CD8-positive, alpha-beta memory T cell (primary cell): ENCODE results near the gene KCNJ5. TPM values are rescaled to one million over a fixed set of nuclear protein-coding genes. Genes with fewer than 3 reads are reported as not detected.

Experiments
- CTCF ChIA-PET: fragments of 350-600 bp; sonication (Branson Sonifier 250); formaldehyde crosslinking; loops from one replicate; lab custom pipeline; 2021; ENCODE audit warnings: antibody characterized with exemption; lab: Charles Lee
- POLR2A ChIA-PET: fragments of 350-600 bp; sonication (Branson Sonifier 250); formaldehyde crosslinking; loops from one replicate; lab custom pipeline; 2021; ENCODE audit warnings: antibody characterized with exemption; lab: Charles Lee
- DNase-seq, 5 donors: peaks; one replicate each; pipeline versions ENCODE4 v3.0.0 to v3.0.0-alpha.2; 2020 to 2022; ENCODE audit warnings: mixed read lengths in 1 of 5
- H3K27ac ChIP-seq: one replicate; pipeline ENCODE4 v1.7.0; 2013; ENCODE audit warnings: low read depth, mild to moderate bottlenecking, low read length, moderate library complexity
- H3K27me3 ChIP-seq: 2 replicates; pipeline ENCODE4 v1.7.0; 2013; ENCODE audit warnings: low read length, mild to moderate bottlenecking; ENCODE audit not compliant: insufficient read depth, poor library complexity, severe bottlenecking
- H3K36me3 ChIP-seq: 2 replicates; pipeline ENCODE4 v1.7.0; 2013; ENCODE audit warnings: mild to moderate bottlenecking, low read length, moderate library complexity; ENCODE audit not compliant: insufficient read depth
- H3K4me1 ChIP-seq: 2 replicates; pipeline ENCODE4 v1.7.0; 2013; ENCODE audit warnings: mild to moderate bottlenecking, low read length, moderate library complexity; ENCODE audit not compliant: insufficient read depth
- H3K4me3 ChIP-seq: 2 replicates; pipeline ENCODE4 v1.7.0; 2013; ENCODE audit warnings: mild to moderate bottlenecking, low read length
- H3K9me3 ChIP-seq: 2 replicates; pipeline ENCODE4 v1.7.0; 2013; ENCODE audit warnings: mild to moderate bottlenecking, low read length
- H3K27ac Mint-ChIP-seq, 8 donors: one replicate each; pipeline ENCODE4 v1.8.0; 2020 to 2021; ENCODE audit warnings: mixed read lengths in 8 of 8, mild to moderate bottlenecking in 6 of 8, inconsistent platforms in 3 of 8, moderate library complexity in 3 of 8
- H3K27me3 Mint-ChIP-seq, 2 donors: one replicate each; pipeline ENCODE4 v1.8.0; 2020 to 2021; ENCODE audit warnings: mixed read lengths in 2 of 2, mild to moderate bottlenecking in 1 of 2, moderate library complexity in 1 of 2
- H3K36me3 Mint-ChIP-seq, 3 donors: one replicate each; pipeline ENCODE4 v1.8.0; 2020 to 2021; ENCODE audit warnings: mixed read lengths in 3 of 3, inconsistent platforms in 1 of 3, mild to moderate bottlenecking in 1 of 3
- H3K4me1 Mint-ChIP-seq, 3 donors: one replicate each; pipeline ENCODE4 v1.8.0; 2020 to 2021; ENCODE audit warnings: mixed read lengths in 3 of 3, inconsistent platforms in 1 of 3, mild to moderate bottlenecking in 1 of 3
- H3K4me3 Mint-ChIP-seq, 7 donors: one replicate each; pipeline ENCODE4 v1.8.0; 2020 to 2021; ENCODE audit warnings: mixed read lengths in 7 of 7, mild to moderate bottlenecking in 6 of 7, moderate library complexity in 4 of 7, inconsistent platforms in 2 of 7
- H3K9me3 Mint-ChIP-seq, 5 donors: one replicate each; pipeline ENCODE4 v1.8.0; 2020 to 2022; ENCODE audit warnings: mixed read lengths in 5 of 5, mild to moderate bottlenecking in 3 of 5, moderate library complexity in 2 of 5, inconsistent platforms in 1 of 5
- polyA plus RNA-seq: library from polyadenylated mRNA; unstranded; fragments of 300-500 nt; fragmentation: Illumina TruSeq; gene quantifications from one replicate; pipeline ENCODE4 v1.2.3, GENCODE V29; 2021
- total RNA-seq, 2 experiments: library from RNA; stranded (reverse); gene quantifications; one replicate each; pipeline ENCODE4 v1.2.3, GENCODE V29; 2021

KCNJ5 gene
- total and polyA plus RNA-seq, 3 experiments from 2014 or later = 0.04 TPM; not detected in 2

- H3K27me3 Mint-ChIP-seq = peaks cover 25 to 66% of the 10 kb centered on the region in 2 donors
- no peaks in the 10 kb centered on the region for H3K9me3 ChIP-seq
- H3K27ac Mint-ChIP-seq = no peak overlapping the region
- peaks cover 7 to 8% (median 8%) of the 10 kb centered on the region in 3 donors for H3K4me1 Mint-ChIP-seq
- H3K9me3 Mint-ChIP-seq = no peaks in the 10 kb centered on the region
- no peak overlapping the region for H3K27ac ChIP-seq
- no peaks in the 10 kb centered on the region for H3K4me1 ChIP-seq
- no peak for DNase-seq
- H3K36me3 ChIP-seq = no peaks in the 10 kb centered on the region
- no peak overlapping the region for H3K4me3 Mint-ChIP-seq
- H3K4me3 ChIP-seq = no peak overlapping the region
- CTCF ChIA-PET = interaction anchor here (1.0 to 4.0 kb wide), 10 partner anchors 9 to 711 kb away, joined by 3 to 53 read pairs (median 6); no protein-coding TSS in a partner anchor
- H3K36me3 Mint-ChIP-seq = no peaks in the 10 kb centered on the region
- POLR2A ChIA-PET = interaction anchor here (1.7 kb wide), 1 partner anchor 73 kb away, joined by 3 read pairs; no protein-coding TSS in a partner anchor
- H3K27me3 ChIP-seq = peaks cover 12% of the 10 kb centered on the region
Observed at GRCh38 chr11:128884054-128884453, 7.1 kb upstream of the KCNJ5 start.

DNA sequence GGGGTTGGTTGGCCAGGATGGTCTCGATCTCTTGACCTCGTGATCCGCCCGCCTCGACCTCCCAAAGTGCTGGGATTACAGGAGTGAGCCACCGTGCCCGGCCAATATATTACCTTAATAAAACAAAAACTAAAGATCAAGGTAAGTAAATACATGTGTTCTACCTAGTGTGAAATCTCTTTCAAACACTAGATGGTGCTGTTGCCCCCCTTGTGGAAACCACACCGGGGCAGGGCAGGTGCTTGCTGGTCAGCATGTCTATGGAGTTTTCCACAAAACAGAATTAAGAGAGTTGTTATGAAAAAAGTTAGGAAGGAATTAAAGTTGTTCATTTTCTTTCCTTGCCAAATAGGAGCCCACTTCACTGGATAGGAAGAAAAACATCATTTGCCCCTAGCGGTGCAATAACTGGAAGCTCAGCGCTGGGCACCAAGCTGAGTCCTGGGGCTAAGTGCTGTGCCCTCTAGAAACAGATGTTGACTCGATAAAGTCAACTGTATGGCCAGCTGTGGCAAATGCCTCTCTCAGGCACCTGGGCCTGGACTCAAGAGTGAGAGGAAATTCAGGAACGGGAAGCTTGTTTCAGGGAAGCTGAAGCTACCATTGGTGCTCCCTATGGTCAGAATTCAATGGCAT lies 6.3 kb upstream of the KCNJ5 start:
- no peak overlapping the region for H3K27ac Mint-ChIP-seq
- ChIA-PET POLR2A (interaction anchor here (0.7 to 1.7 kb wide), 2 partner anchors 21 to 72 kb away, joined by 3 read pairs; no protein-coding TSS in a partner anchor), CTCF (interaction anchor here (0.7 to 4.0 kb wide), 18 partner anchors 8 to 865 kb away, joined by 3 to 53 read pairs (median 6); no protein-coding TSS in a partner anchor)
- no peaks in the 10 kb centered on the region for H3K9me3 Mint-ChIP-seq
- no peaks in the 10 kb centered on the region for H3K36me3 Mint-ChIP-seq
- no peak overlapping the region for H3K4me3 Mint-ChIP-seq
- peaks cover 7 to 8% (median 8%) of the 10 kb centered on the region in 3 donors for H3K4me1 Mint-ChIP-seq
- H3K4me1 ChIP-seq = peaks cover under 1% of the 10 kb centered on the region
- H3K27me3 Mint-ChIP-seq = peaks cover 32 to 68% of the 10 kb centered on the region in 2 donors
- no peak overlapping the region for H3K27ac ChIP-seq
- no peaks in the 10 kb centered on the region for H3K36me3 ChIP-seq
- peak in 4 of 5 donors; percentile 41 to 67 (median 59) for DNase-seq
- H3K4me3 ChIP-seq = no peak overlapping the region
- H3K9me3 ChIP-seq = no peaks in the 10 kb centered on the region
- H3K27me3 ChIP-seq = peaks cover 19% of the 10 kb centered on the region

DNA sequence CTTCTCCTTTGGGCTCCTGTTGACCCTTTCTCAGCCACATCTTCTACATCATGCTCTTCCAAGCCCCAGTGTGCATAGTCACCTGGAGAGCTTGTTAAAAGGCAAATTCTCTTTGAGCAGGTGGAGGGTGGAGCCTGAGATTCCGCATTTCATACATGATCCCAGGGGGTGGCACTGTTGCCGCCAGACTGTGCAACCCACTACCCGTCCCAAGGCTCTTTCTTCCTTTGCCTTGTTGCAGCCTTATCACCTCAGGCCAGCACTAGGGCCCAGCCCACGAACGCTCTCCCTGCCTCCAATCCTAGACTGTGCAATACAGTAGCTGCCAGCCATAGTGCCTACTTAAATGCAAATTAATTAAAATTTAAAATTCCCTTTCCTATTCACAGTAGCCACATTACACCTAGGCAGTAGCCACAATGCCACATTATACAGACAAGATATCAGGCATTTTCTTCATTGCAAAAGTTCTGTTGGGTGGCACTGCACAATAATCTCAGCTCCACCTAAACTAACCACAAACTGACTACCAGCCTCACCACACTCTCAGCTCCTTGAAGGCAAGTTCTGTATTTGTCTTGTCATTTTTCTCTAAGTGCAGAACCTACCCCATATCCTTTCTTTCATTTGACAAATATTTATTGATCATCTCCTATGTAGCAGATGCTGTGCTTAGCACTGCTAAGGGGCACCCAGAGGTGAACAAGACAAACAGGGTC lies 4.6 kb upstream of the KCNJ5 start:
- POLR2A ChIA-PET = no interaction called here
- H3K27me3 ChIP-seq = peaks cover 25% of the 10 kb centered on the region
- peaks cover 36 to 70% of the 10 kb centered on the region in 2 donors for H3K27me3 Mint-ChIP-seq
- H3K27ac ChIP-seq = no peak overlapping the region
- peak overlapping the region in 1 of 8 donors; percentile 0 for H3K27ac Mint-ChIP-seq
- no peaks in the 10 kb centered on the region for H3K9me3 ChIP-seq
- no peak for DNase-seq
- H3K36me3 Mint-ChIP-seq = no peaks in the 10 kb centered on the region
- H3K36me3 ChIP-seq = no peaks in the 10 kb centered on the region
- no peaks in the 10 kb centered on the region for H3K9me3 Mint-ChIP-seq
- peaks cover 10 to 22% (median 17%) of the 10 kb centered on the region in 3 donors for H3K4me1 Mint-ChIP-seq
- CTCF ChIA-PET = interaction anchor here (1.3 to 4.0 kb wide), 4 partner anchors 19 to 73 kb away, joined by 3 to 53 read pairs (median 30); no protein-coding TSS in a partner anchor
- peaks cover 5% of the 10 kb centered on the region for H3K4me1 ChIP-seq
- H3K4me3 ChIP-seq = no peak overlapping the region
- H3K4me3 Mint-ChIP-seq = no peak overlapping the region

DNA sequence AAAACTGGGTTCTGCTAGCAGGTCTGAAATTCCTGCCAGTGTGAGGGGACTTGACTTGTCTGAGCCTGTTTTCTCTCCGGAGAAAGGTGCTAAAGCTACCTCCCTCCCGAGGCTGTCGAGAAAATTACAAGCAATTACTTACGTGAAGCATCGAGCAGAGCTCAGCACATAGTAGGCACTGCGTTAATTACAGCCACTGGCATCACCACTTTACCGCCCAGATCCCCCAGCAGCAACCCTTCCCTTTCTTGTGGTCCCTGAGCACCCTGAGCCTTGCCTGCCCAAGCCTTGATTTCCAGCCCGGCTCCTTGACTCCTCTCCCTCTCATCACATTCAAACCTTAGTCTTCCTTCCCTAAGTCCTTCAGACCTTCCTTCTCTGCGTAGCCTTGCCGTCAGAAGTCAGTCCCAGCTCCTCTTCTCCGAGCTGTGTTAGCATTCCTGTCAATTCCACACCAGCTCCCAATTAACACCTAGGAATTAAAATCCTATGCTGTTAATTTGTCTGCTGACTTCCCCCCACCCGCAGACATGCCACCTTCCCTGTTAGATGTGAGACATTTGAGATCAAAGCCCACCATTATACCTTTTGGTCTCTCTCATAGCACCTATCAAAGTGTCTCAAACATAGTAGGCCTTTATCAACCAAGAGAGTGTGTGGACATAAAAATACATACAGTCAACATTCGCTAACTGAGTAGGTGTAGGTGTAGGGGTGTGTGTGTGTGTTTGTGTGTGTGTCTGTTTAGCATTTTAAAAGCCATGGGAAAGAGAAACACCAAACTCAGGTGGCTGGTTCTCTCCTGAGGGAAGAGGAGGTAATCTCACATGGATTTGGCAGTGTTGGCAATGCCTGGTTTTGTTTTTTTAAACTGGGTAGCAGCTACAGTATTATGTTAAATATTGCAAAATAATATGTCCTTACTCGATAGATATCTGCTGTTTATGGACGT lies 2.8 kb upstream of the KCNJ5 start:
- POLR2A ChIA-PET = interaction anchor here (0.7 kb wide), 1 partner anchor 20 kb away, joined by 4 read pairs; no protein-coding TSS in a partner anchor
- CTCF ChIA-PET = no interaction called here

DNA sequence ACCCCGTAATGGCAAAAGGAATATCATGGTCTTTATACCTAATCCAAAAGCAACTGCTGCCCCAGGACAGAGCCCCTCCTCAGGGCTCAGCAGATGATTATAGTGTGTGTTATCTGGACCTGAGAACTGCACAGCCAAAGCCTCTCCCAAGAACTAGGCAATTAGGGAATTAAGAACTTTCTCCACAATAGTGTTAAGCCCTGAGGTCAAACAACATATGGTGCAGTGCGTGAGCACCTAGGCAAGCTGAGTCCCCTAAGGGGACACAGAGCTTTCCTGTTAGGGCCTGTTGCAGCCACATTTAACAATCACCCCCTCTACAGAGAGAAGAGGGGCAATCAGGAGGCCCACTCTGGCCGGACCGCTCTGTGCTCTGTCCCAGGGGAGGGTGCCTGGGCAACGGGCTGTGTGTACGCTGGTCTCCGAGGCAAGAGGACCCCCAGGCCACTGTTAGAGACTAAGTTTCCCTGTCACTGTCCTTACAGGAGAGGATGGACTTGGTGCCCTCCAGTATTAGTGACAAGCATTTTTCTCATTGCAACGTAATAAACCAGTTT lies 1.4 kb upstream of the KCNJ5 start:
- Mint-ChIP-seq H3K4me1 (peaks cover 13 to 28% (median 17%) of the 10 kb centered on the region in 3 donors), H3K27me3 (peaks cover 49 to 71% of the 10 kb centered on the region in 2 donors), H3K36me3 (no peaks in the 10 kb centered on the region), H3K27ac (no peak overlapping the region), H3K9me3 (no peaks in the 10 kb centered on the region), H3K4me3 (peak overlapping the region in 3 of 7 donors; percentile 22 to 86 (median 28))
- no peak overlapping the region for H3K27ac ChIP-seq
- H3K4me3 ChIP-seq = no peak overlapping the region
- DNase-seq = no peak
- no peaks in the 10 kb centered on the region for H3K36me3 ChIP-seq
- H3K27me3 ChIP-seq = peaks cover 25% of the 10 kb centered on the region
- POLR2A ChIA-PET = no interaction called here
- no peaks in the 10 kb centered on the region for H3K9me3 ChIP-seq
- CTCF ChIA-PET = interaction anchor here (0.9 to 1.3 kb wide), 2 partner anchors 15 to 67 kb away, joined by 4 read pairs; no protein-coding TSS in a partner anchor
- H3K4me1 ChIP-seq = peaks cover 5% of the 10 kb centered on the region

More for the DNA sequence above, 2.8 kb upstream of the KCNJ5 start:
- peaks cover 25% of the 10 kb centered on the region for H3K27me3 ChIP-seq
- H3K4me1 ChIP-seq = peaks cover 5% of the 10 kb centered on the region
- Mint-ChIP-seq H3K36me3 (no peaks in the 10 kb centered on the region), H3K4me3 (no peak overlapping the region), H3K9me3 (no peaks in the 10 kb centered on the region), H3K27me3 (peaks cover 46 to 69% of the 10 kb centered on the region in 2 donors), H3K27ac (no peak overlapping the region), H3K4me1 (peaks cover 13 to 28% (median 17%) of the 10 kb centered on the region in 3 donors)
- no peaks in the 10 kb centered on the region for H3K9me3 ChIP-seq
- no peak for DNase-seq
- H3K36me3 ChIP-seq = no peaks in the 10 kb centered on the region
- H3K4me3 ChIP-seq = no peak overlapping the region
- no peak overlapping the region for H3K27ac ChIP-seq

DNA sequence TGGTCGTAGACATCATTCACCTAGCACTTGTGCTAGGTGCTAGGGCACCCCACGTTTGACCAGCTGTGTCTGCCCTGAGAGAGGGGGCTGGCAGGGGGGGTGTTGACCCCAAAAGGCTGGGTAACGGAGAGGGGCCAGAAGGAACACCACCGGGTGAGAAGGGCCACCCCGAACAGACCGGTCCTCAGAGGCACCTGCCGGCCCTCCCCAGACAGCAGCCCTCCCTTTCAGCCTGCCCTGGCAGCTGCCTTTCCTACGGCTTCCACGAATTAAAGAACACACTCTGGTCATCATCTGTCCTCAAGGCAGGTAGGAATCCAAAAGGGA lies 977 bp upstream of the KCNJ5 start:
- ChIA-PET POLR2A (no interaction called here), CTCF (interaction anchor here (0.9 to 1.3 kb wide), 2 partner anchors 15 to 67 kb away, joined by 4 read pairs; no protein-coding TSS in a partner anchor)
- H3K27ac ChIP-seq = no peak overlapping the region
- Mint-ChIP-seq H3K4me3 (peak overlapping the region in 2 of 7 donors; percentile 22 to 86), H3K9me3 (no peaks in the 10 kb centered on the region), H3K4me1 (peaks cover 13 to 28% (median 17%) of the 10 kb centered on the region in 3 donors), H3K27me3 (peaks cover 48 to 71% of the 10 kb centered on the region in 2 donors), H3K27ac (no peak overlapping the region), H3K36me3 (no peaks in the 10 kb centered on the region)
- DNase-seq = no peak
- no peaks in the 10 kb centered on the region for H3K9me3 ChIP-seq
- peaks cover 5% of the 10 kb centered on the region for H3K4me1 ChIP-seq
- no peak overlapping the region for H3K4me3 ChIP-seq
- peaks cover 25% of the 10 kb centered on the region for H3K27me3 ChIP-seq
- H3K36me3 ChIP-seq = no peaks in the 10 kb centered on the region

DNA sequence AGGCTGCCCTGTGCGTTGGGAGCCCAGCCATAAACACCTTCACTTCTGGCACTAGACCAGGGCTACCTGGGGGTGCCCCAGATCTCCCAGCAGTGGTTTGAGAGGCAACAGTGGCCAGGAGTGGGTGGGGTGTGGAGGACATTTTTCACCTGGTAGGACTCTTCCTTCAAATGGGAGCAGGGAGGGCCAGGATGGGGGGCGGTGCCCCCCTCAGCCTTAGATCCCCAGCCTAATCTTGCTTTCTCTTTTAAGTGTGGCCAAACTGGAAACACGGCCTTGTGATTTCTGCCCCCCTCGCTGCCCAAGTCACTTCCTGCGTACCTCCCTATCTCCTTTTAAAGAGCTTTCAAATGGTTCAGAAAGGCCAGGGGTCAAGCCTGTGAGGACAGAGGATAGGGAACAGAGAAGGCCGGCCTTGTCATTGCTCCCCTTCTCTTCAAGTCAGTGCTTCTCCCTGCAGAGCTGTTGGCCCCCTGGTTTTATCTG lies 800 bp downstream of the KCNJ5 start:
- Histone ChIP-seq H3K9me3 (no peaks in the 10 kb centered on the region), H3K4me1 (peaks cover 5% of the 10 kb centered on the region), H3K36me3 (no peaks in the 10 kb centered on the region), H3K27me3 (peaks cover 25% of the 10 kb centered on the region), H3K27ac (no peak overlapping the region), H3K4me3 (no peak overlapping the region)
- ChIA-PET POLR2A (interaction anchor here (0.5 to 0.6 kb wide), 2 partner anchors 16 to 204 kb away, joined by 3 read pairs; no protein-coding TSS in a partner anchor), CTCF (interaction anchor here (1.2 to 2.3 kb wide), 4 partner anchors 10 to 64 kb away, joined by 4 to 7 read pairs (median 4); no protein-coding TSS in a partner anchor)
- Mint-ChIP-seq H3K4me1 (peaks cover 7 to 21% (median 11%) of the 10 kb centered on the region in 3 donors), H3K36me3 (no peaks in the 10 kb centered on the region), H3K9me3 (no peaks in the 10 kb centered on the region), H3K27ac (peak overlapping the region in 1 of 8 donors; percentile 39), H3K27me3 (peaks cover 41 to 65% of the 10 kb centered on the region in 2 donors), H3K4me3 (peak overlapping the region in 4 of 7 donors; percentile 15 to 77 (median 29))
- DNase-seq = no peak
